GM06990 (cell line): ENCODE measurements around the gene DSCAML1.
"Not testable (repeated sequence)": the region's sequence is repeated elsewhere in the genome, so short reads cannot be mapped to it uniquely, and the experiment has no call there.

Experiments used
- DNase-seq: peaks from one replicate; pipeline ENCODE4 v3.0.0-alpha.2; 2011; ENCODE audit not compliant: insufficient read length; ENCODE audit errors: extremely low read depth
- H3K27me3 ChIP-seq: replicated peaks from 2 replicates; pipeline ENCODE4 v1.6.0; 2011; ENCODE audit warnings: low read length; ENCODE audit not compliant: control insufficient read depth, insufficient read depth
- H3K36me3 ChIP-seq: 2 replicates; pipeline ENCODE4 v1.5.1; 2011; ENCODE audit warnings: low read length; ENCODE audit not compliant: control insufficient read depth, insufficient read depth
- H3K4me3 ChIP-seq: replicated peaks from 2 replicates; pipeline ENCODE4 v1.5.1; 2011; ENCODE audit warnings: low read depth, mild to moderate bottlenecking, control low read depth, low read length
- TF ChIP-seq, protein P1 (sequence below): IDR thresholded peaks from 2 replicates; pipeline ENCODE4 v1.5.1; 2011; ENCODE audit warnings: low read length, control low read depth, mild to moderate bottlenecking, inconsistent platforms; ENCODE audit not compliant: insufficient read depth, poor library complexity, severe bottlenecking

Gene DSCAML1

DNA sequence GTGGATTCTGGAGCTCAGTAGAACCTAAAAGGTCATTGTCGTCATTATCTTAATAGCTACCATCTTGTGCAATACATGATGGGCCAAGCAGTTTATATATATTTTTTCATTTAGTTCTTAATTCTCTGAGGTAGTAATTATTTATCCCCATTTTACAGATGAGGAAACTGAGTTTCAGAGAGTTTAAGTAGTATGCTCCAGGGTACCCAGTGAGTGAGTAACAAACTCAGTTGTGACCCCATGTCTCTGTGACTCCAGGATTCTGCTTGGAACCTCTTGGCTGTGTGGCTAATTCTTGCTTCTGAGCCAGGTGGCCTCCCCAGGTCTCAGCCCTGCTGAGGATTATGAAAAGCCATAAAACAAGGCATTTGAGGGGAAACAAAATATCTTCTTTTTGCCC is 386.8 kb downstream of the DSCAML1 start:
- no peak for DNase-seq
- Histone ChIP-seq H3K4me3 (no peak overlapping the region), H3K27me3 (no peaks in the 10 kb centered on the region), H3K36me3 (peaks cover 17% of the 10 kb centered on the region)
- TF ChIP-seq, protein P1, sequence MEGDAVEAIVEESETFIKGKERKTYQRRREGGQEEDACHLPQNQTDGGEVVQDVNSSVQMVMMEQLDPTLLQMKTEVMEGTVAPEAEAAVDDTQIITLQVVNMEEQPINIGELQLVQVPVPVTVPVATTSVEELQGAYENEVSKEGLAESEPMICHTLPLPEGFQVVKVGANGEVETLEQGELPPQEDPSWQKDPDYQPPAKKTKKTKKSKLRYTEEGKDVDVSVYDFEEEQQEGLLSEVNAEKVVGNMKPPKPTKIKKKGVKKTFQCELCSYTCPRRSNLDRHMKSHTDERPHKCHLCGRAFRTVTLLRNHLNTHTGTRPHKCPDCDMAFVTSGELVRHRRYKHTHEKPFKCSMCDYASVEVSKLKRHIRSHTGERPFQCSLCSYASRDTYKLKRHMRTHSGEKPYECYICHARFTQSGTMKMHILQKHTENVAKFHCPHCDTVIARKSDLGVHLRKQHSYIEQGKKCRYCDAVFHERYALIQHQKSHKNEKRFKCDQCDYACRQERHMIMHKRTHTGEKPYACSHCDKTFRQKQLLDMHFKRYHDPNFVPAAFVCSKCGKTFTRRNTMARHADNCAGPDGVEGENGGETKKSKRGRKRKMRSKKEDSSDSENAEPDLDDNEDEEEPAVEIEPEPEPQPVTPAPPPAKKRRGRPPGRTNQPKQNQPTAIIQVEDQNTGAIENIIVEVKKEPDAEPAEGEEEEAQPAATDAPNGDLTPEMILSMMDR, result no peak

DNA sequence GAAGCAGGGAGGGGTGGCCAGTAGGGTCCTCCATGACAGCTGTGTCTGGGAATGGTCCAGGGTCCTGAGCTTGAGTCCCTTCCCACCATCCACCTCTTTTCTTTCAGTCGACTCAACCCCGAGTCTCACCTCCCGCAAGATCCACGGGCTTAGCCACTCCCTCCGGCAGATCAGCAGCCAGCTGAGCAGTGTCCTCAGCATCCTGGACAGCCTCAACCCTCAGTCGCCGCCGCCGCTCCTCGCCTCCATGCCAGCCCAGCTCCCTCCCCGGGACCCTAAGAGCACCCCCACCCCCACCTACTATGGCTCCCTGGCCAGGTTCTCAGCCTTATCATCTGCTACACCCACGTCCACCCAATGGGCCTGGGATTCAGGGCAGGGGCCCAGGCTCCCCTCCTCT is 387.5 kb downstream of the DSCAML1 start:
- no peak for DNase-seq

DNA sequence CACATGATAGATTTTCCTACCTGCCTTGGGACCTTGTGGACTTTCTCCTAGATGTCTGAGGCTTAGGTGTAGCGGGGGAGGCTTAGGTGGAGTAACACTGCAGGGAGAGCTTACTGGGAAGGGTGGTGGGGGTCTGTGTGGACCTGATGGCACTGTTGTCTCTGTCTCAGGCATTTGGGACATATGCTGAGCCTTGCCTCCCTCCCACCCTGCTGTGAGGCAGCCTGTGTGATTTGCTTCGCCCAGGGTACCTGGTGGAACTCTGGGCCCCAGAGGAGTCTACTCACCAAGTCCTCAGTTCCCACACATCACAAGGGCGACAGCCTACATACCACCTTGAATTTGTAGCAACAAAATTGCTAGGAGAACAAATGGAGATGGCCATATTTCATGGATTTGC is 388.7 kb downstream of the DSCAML1 start:
- no peak for DNase-seq
- Histone ChIP-seq H3K27me3 (no peaks in the 10 kb centered on the region), H3K36me3 (peaks cover 20% of the 10 kb centered on the region), H3K4me3 (no peak overlapping the region)
- TF ChIP-seq, protein P1, result no peak

More for the DNA sequence above, 387.5 kb downstream of the DSCAML1 start:
- TF ChIP-seq, protein P1, result no peak
- Histone ChIP-seq H3K4me3 (no peak overlapping the region), H3K27me3 (no peaks in the 10 kb centered on the region), H3K36me3 (peaks cover 20% of the 10 kb centered on the region)

DNA sequence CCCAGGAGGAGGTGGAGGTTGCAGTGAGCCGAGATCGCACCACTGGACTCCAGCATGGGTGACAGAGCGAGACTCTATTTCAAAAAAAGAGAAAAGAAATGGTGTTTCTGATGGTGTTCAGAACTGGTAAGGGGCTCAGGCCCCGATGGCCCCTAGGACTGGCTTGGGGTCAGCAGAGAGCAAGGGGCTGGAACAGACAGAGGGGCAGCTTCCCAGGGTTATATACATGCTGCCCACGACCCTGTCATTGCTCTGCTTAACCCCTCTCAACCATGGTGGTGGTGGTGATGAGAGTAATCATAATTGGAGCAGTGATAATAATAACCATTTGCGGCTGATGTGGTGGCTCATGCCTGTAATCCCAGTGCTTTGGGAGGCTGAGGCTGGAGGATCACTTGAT is 390.0 kb downstream of the DSCAML1 start:
- Histone ChIP-seq H3K36me3 (peaks cover 20% of the 10 kb centered on the region), H3K4me3 (no peak overlapping the region), H3K27me3 (no peaks in the 10 kb centered on the region)
- TF ChIP-seq, protein P1, result no peak
- DNase-seq, result no peak

DNA sequence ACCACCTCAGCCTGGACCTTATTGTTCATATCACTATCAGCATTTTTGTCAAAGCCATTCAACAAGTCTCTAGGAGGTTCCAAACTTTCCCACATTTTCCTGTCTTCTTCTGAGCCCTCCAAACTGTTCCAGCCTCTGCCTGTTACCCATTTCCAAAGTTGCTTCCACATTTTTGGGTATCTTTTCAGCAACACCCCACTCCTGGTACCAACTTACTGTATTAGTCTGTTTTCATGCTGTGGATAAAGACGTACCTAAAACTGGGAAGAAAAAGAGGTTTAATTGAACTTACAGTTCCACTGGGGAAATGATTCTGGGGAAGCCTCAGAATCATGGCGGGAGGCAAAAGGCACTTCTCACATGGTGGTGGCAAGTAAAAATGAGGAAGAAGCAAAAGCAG is 391.1 kb downstream of the DSCAML1 start:
- peaks cover 19% of the 10 kb centered on the region for H3K36me3 ChIP-seq
- not testable (repeated sequence) for DNase-seq, H3K4me3 ChIP-seq

DNA sequence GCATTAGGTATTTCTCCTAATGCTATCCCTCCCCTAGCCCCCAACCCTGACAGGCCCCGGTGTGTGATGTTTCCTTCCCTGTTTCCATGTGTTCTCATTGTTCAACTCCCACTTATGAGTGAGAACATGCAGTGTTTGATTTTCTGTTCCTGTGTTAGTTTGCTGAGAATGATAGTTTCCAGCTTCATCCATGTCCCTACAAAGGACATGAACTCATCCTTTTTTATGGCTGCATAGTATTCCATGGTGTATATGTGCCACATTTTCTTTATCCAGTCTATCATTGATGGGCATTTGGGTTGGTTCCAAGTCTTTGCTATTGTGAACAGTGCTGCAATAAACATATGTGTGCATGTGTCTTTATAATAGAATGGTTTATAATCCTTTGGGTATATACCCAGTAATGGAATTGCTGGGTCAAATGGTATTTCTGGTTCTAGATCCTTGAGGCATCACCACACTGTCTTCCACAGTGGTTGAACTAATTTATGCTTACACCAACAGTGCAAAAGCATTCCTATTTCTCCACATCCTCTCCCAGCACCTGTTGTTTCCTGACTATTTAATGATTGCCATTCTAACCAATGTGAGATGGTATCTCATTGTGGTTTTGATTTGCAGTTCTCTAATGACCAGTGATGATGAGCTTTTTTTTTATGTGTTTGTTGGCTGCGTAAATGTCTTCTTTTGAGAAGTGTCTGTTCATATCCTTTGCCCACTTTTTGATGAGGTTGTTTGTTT is 397.7 kb downstream of the DSCAML1 start:
- H3K36me3 ChIP-seq, result peaks cover 23% of the 10 kb centered on the region
- H3K4me3 ChIP-seq, H3K27me3 ChIP-seq, DNase-seq: not testable (repeated sequence)

More for the DNA sequence above, 391.1 kb downstream of the DSCAML1 start:
- H3K27me3 ChIP-seq, result not testable (repeated sequence)

DNA sequence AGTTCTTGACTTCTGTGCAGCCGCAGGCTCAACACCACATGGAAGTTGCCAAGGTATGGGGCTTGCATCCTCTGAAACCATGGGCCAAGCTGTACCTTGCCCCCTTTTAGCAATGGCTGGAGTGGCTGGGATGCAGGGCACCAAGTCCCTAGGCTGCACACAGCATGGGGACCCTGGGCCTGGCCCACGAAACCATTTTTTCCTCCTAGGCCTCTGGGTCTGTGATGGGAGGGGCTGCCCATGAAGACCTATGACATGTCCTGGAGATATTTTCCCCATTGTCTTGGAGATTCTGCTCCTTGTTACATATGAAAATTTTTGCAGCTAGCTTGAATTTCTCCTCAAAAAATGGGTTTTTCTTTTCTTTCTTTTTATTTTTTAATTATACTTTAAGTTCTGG is 398.4 kb downstream of the DSCAML1 start:
- H3K4me3 ChIP-seq, H3K27me3 ChIP-seq, DNase-seq: not testable (repeated sequence)
- peaks cover 24% of the 10 kb centered on the region for H3K36me3 ChIP-seq
